Measurements from ENCODE around the gene WFIKKN2.
A peak's percentile ranks its signal among the peaks of the same experiment; 100 is the strongest.

WFIKKN2 gene

GRCh38 chr17:50866261-50866949 lies 31.0 kb downstream of the WFIKKN2 start, which contains the start of gene TOB1:
Gene TOB1 (minus strand): TSS chr17:50866354. CDS start chr17:50864017, 2,337 bp downstream.
- H3K4me3 ChIP-seq (replicated peaks; ENCODE audit: low read depth, low read length), result peak within 1 kb of the TSS; percentile 90
- peak; percentile 96 for DNase-seq (ENCODE audit: low read depth)
- TF ChIP-seq CTCF (IDR thresholded peaks at IDR 0.05; ENCODE audit: low read length, missing control alignments), result no peak

DNA sequence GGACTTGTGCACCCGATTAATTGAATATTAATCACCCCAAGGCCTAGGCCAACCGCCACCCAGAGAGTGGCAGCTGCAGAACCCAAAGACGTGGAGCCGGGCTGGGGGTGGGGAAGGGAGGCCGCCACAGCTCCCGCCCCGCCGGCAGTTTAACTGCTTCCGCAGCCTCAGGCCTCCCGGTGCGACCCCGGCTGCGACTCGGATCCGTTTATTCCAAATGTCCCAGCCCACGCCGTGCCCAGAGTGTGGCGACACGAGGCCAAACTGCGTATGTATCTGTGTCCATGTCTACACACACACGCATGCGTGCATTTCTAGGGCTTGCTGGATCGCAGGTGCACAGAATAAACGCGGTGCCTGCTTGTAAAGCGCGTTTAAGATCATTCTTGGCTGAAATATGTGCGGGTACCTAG lies 31.6 kb downstream of the WFIKKN2 start:
- peak overlapping the region; percentile 75 for H3K4me3 ChIP-seq (replicated peaks; ENCODE audit: low read depth, low read length)
- no peak for TF ChIP-seq CTCF (IDR thresholded peaks at IDR 0.05; ENCODE audit: low read length, missing control alignments)
- no peak for DNase-seq (ENCODE audit: low read depth)

DNA sequence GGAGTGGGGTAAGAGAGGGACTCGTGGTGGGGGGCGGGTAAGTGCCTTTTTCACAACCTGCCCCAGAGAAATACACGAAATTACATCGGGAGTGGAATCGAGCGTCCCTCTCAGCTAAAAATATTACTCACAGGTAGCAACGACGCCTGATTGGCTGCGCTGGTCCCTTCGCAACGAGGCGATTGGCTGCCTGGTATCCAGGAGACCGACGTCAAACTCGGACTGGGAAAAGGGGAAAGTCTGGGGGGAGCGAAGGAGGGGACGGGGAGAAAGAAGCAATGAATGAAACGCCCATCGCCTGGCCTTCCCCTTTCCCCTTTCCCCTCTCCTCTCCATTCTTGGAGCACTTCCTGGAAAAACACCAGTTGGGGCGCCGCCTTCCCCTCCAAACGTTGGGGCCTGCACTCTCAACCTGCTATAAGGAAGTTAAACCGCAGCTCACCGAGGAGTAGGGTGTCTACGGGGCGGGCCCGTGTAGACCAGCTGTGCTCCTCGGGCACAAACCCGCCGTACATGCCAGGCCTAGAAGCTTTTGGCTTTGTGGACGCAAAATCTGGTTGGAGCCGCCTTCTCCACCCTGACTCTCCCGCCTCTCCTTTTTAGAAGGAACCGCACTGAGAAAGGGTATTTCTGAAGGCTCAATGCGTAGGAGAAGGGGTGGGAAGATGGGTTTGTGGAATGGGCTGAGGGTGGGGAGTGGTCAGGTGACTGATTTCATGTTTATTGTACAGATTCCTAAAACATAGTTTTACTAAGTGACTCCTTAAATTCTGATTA lies 32.2 kb downstream of the WFIKKN2 start:
- peak overlapping the region; percentile 75 for H3K4me3 ChIP-seq (replicated peaks; ENCODE audit: low read depth, low read length)
- TF ChIP-seq CTCF (IDR thresholded peaks at IDR 0.05; ENCODE audit: low read length, missing control alignments), result no peak
- DNase-seq (ENCODE audit: low read depth), result peak; percentile 94

GRCh38 chr17:50868140-50868438 lies 32.7 kb downstream of the WFIKKN2 start:
- no peak for DNase-seq (ENCODE audit: low read depth)
- TF ChIP-seq CTCF (IDR thresholded peaks at IDR 0.05; ENCODE audit: low read length, missing control alignments), result no peak

DNA sequence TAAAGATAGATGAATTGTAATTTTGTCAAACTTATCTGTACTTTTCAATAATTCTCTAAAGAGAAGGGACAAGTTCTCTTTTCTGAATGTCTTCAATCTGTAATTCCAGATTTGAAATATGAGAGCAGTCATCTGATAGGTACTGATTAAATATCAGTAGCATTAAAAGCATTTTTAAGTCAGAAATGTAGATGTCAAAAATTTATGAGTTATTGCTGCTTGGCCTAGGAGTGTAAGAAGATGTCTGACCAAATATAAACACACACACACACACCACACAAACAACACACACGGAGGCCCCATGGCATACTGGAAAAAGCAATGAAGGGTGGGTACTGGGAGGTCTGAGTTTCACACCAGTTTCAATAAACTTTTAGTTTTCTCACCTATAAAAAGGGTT lies 33.2 kb downstream of the WFIKKN2 start:
- no peak for DNase-seq (ENCODE audit: low read depth)
- no peak overlapping the region for H3K4me3 ChIP-seq (replicated peaks; ENCODE audit: low read depth, low read length)
- TF ChIP-seq CTCF (IDR thresholded peaks at IDR 0.05; ENCODE audit: low read length, missing control alignments), result no peak

More at GRCh38 chr17:50868140-50868438, 32.7 kb downstream of the WFIKKN2 start:
- peak overlapping the region; percentile 75 for H3K4me3 ChIP-seq (replicated peaks; ENCODE audit: low read depth, low read length)

DNA sequence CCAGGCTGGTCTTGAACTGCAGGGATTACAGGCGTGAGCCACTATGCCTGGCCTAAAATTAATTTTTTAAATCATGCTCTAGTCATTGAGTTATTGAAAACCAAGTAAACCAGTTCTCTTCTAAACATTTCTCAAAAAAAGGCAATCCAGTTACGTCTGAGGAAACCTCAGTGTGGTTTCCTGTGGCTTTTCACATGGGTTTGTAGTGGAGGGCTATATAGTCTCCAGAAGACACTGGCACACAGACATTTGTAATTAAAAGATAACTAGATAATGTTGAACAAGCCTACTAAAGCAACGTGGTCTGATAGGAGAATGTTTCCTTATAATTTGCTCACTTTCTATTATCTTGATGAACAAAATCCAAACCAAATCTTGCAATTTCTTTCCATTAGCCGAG lies 36.0 kb downstream of the WFIKKN2 start:
- TF ChIP-seq CTCF (IDR thresholded peaks at IDR 0.05; ENCODE audit: low read length, missing control alignments), result no peak
- no peak for DNase-seq (ENCODE audit: low read depth)
- H3K4me3 ChIP-seq (replicated peaks; ENCODE audit: low read depth, low read length), result no peak overlapping the region

All from fibroblast of pulmonary artery (primary cell).